GM13977 (cell line): Measurements from ENCODE around the gene SATB1.

Experiments used
- DNase-seq: peaks from one replicate; pipeline ENCODE4 v3.0.0; 2012; ENCODE audit warnings: low spot score
- CTCF ChIP-seq: IDR thresholded peaks from 2 replicates; pipeline ENCODE4 v1.5.1; 2012; ENCODE audit warnings: mild to moderate bottlenecking, control low read depth; ENCODE audit not compliant: insufficient read depth; ENCODE audit errors: extremely low read depth, missing control alignments
- in situ Hi-C: fragments of 300-500 bp; cut with MboI; formaldehyde crosslinking; loops from one replicate; pipeline ENCODE4 v1.12.0; 2022; ENCODE audit warnings: low sequenced_read_pairs, low pct_unique_long_range_greater_than_20kb, mixed read lengths, inconsistent platforms; ENCODE audit not compliant: unreplicated experiment

The SATB1 gene

GRCh38 chr3:18351823-18352744 is 73.1 kb downstream of the SATB1 start:
- in situ Hi-C loops: no loop called here
- no peak for DNase-seq
- no peak for TF ChIP-seq CTCF

GRCh38 chr3:18351069-18351628 is 74.0 kb downstream of the SATB1 start:
- TF ChIP-seq CTCF: no peak
- DNase-seq: no peak
- in situ Hi-C loops: no loop called here

GRCh38 chr3:18349197-18349798 is 75.8 kb downstream of the SATB1 start:
- no peak for TF ChIP-seq CTCF
- in situ Hi-C loops: no loop called here
- no peak for DNase-seq

- in situ Hi-C loops: no loop called here
Observed at GRCh38 chr3:18346097-18346496, 79.0 kb downstream of the SATB1 start.

GRCh38 chr3:18345015-18345367 is 80.1 kb downstream of the SATB1 start:
- in situ Hi-C loops: no loop called here
- DNase-seq: no peak

More at GRCh38 chr3:18346097-18346496, 79.0 kb downstream of the SATB1 start:
- DNase-seq: no peak
- TF ChIP-seq CTCF: no peak

More at GRCh38 chr3:18345015-18345367, 80.1 kb downstream of the SATB1 start:
- no peak for TF ChIP-seq CTCF
